GM20000 (cell line): ENCODE results near the gene C5AR2.
"Not testable (repeated sequence)": the region's sequence is repeated elsewhere in the genome, so short reads cannot be mapped to it uniquely, and the experiment has no call there.

Source experiments
- DNase-seq: peaks from one replicate; pipeline ENCODE4 v3.0.0; 2012; ENCODE audit warnings: low spot score
- TF ChIP-seq, protein P1 (sequence below): IDR thresholded peaks from 2 replicates; pipeline ENCODE4 v1.5.1; 2012; ENCODE audit warnings: mild to moderate bottlenecking, control low read depth; ENCODE audit errors: extremely low read depth, missing control alignments

C5AR2 gene

DNA sequence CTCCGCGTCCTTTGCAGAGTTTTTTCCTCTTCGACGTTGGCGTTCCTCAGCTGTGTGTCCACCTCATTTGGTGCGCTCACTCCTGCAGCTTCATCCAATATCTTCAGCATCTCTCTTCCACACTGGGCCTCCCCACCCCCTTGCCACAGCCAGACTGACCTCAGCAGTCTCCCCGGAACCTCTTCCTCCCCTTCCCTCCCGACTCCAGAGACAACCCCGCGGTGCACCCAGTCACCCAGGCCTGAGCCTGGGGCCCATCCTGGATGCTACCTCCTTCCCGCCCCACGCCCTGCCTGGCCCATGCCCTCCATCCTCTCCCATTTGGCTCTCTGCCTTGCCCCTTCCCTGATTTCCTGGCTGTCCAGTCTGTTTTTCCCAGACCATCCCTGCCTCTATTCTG lies 8.1 kb upstream of the C5AR2 start:
- TF ChIP-seq, protein P1, sequence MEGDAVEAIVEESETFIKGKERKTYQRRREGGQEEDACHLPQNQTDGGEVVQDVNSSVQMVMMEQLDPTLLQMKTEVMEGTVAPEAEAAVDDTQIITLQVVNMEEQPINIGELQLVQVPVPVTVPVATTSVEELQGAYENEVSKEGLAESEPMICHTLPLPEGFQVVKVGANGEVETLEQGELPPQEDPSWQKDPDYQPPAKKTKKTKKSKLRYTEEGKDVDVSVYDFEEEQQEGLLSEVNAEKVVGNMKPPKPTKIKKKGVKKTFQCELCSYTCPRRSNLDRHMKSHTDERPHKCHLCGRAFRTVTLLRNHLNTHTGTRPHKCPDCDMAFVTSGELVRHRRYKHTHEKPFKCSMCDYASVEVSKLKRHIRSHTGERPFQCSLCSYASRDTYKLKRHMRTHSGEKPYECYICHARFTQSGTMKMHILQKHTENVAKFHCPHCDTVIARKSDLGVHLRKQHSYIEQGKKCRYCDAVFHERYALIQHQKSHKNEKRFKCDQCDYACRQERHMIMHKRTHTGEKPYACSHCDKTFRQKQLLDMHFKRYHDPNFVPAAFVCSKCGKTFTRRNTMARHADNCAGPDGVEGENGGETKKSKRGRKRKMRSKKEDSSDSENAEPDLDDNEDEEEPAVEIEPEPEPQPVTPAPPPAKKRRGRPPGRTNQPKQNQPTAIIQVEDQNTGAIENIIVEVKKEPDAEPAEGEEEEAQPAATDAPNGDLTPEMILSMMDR, result no peak
- DNase-seq, result no peak

DNA sequence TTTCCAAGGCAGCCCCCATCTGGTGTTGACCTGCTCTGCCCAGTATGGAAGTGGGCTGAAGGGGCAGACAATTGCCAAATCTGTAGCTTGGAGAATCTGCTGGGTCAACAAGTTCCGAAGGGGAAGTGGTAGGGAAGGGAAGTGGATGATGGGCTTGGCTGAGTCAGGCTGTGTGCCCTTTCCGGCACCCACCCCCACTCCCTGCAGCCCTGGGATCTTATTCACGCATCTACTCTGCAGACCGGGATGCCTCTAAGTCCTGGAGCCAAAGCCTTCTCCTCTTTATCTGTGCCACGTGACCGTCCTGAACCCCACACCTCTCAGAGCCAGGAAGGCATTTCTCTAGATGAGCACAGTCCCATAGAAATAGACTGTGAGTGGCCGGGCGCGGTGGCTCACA lies 7.5 kb upstream of the C5AR2 start:
- TF ChIP-seq, protein P1, result no peak
- no peak for DNase-seq

DNA sequence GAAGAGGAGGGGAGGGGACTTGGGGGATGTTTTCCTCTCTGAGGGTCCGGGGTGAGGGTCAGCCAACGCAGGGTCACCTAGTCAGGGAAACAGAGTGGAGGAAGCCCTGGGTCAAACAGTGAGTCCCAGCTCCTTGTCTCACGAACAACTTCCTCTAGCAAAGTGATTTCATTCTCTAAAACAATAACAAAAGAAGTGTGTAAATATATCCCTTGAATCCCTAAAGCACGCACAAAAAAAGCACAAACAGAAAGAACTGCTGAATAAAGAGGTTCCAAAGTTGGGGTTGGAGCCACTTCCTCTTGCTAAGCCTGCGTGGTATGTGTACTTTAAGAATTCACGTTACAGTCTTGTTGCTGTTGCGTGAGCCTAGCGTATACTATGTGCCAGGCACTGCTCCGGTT lies 1.5 kb upstream of the C5AR2 start:
- no peak for DNase-seq
- TF ChIP-seq, protein P1, result no peak

DNA sequence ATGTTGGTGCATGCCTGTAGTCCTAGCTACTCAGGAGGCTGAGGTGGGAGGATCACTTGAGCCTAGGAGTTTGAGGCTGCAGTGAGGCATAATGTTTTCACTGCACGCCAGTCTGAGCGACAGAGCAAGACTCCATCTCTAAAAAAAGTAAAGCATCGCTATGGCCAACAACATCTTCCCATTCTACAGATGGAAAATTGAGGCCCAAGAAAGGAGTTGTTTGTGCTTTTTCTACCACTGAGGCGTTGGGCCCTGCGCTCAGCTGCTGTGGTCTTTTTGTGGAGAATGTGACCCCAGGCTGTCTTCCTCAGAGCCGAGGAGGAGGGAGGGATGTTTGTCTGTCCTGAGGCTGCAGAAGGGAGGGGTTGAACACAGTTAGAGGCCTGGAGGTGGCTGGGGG lies 485 bp upstream of the C5AR2 start:
- TF ChIP-seq, protein P1, result no peak
- DNase-seq, result no peak

DNA sequence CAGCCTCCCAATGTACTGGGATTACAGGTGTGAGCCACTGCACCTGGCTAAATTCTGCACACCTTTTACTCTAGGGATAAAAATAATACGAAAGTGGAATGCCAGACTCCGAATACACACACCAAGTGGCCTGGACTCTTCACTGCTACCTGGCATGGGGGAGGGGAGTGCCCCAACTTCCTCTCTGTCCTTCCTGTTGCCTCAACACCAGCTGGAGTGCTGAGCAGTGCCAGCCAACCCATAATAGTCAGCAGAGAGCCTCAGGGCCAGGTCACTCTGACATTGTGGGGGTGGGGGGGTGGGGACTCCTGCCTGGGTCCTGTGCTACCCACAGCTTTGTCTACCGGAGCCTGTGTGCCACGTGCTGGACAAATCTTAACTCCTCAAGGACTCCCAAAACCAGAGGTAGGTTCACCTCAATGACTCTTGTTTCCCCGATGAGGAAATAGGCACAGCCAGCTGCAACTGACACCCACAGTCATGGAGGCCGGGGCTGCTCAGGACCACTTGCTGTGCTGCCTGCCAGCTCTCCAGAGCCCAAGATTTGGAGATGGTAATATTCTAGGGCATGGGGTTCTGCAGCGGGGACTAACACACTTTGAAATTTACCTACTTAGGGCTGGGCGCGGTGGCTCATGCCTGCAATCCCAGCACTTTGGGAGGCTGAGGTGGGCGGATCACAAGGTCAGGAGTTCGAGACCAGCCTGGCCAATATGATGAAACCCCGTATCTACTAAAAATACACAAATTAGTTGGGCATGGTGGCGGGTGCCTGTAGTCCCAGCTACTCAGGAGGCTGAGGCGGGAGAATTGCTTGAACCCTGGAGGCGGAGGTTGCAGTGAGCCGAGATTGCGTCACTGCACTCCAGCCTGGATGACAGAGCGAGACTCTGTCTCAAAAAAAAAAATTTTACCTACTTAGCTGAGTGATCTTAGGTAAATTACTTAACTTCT lies 5.1 kb downstream of the C5AR2 start:
- DNase-seq, result not testable (repeated sequence)

DNA sequence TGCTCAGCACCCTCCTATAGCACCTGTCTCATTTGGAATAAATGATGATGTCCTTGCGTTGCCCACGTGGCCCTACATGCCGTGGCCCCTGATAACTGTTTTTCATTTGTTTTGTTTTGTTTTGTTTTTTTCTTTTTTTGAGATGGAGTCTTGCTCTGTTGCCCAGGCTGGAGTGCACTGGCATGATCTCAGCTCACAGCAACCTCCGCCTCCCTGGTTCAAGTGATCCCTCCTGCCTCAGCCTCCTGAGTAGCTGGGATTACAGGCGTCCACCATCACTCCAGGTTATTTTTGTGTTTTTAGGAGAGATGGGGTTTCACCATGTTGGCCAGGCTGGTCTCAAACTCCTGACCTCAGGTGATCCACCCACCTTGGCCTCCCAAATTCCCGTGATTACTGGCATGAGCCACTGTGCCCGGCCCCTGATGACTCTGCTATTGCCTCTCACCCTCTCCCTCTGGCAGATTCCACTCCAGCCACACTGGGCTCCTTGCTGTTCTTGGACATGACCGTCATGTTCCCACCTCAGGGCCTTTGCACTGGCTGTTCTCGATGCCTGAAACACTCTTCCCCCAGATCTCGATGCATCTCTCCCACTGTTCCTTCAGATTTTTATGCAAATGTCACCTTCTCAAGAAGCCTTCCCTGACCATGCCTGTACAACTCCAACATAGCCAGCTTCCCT lies 7.4 kb downstream of the C5AR2 start:
- DNase-seq, result no peak
- TF ChIP-seq, protein P1, result no peak

DNA sequence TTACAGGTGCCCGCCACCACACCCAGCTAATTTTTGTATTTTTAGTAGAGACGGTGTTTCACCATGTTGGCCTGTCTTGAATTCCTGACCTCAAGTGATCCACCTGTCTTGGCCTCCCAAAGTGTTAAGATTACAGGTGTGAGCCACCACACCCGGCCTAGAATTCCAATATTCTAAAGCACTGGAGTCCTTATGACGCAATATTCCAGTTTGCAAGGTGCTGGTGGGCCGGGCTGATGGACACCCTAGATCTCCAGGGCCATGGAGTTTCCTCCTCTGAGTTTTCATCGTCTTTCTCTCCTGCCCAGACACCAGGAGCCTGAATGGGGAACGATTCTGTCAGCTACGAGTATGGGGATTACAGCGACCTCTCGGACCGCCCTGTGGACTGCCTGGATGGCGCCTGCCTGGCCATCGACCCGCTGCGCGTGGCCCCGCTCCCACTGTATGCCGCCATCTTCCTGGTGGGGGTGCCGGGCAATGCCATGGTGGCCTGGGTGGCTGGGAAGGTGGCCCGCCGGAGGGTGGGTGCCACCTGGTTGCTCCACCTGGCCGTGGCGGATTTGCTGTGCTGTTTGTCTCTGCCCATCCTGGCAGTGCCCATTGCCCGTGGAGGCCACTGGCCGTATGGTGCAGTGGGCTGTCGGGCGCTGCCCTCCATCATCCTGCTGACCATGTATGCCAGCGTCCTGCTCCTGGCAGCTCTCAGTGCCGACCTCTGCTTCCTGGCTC lies 8.7 kb downstream of the C5AR2 start:
- TF ChIP-seq, protein P1, result no peak
- no peak for DNase-seq
